Fibroblast of lung (primary cell): ENCODE measurements around the gene CD48.

ENCODE experiments used
- CTCF ChIP-seq, 2 donors: IDR thresholded peaks in 1 of 2; conservative IDR thresholded peaks in 1 of 2; 1 replicate in 1 of 2; 2 replicates in 1 of 2; pipeline ENCODE4 v1.5.1; 2011 to 2012; ENCODE audit warnings: low read length in 2 of 2, control low read depth in 1 of 2, inconsistent platforms in 1 of 2, low read depth in 1 of 2, mild to moderate bottlenecking in 1 of 2
- EZH2 ChIP-seq: IDR thresholded peaks from 2 replicates; pipeline ENCODE4 v1.5.1; 2012; ENCODE audit warnings: low read length, control low read depth, mild to moderate bottlenecking; ENCODE audit errors: missing control alignments

DNA sequence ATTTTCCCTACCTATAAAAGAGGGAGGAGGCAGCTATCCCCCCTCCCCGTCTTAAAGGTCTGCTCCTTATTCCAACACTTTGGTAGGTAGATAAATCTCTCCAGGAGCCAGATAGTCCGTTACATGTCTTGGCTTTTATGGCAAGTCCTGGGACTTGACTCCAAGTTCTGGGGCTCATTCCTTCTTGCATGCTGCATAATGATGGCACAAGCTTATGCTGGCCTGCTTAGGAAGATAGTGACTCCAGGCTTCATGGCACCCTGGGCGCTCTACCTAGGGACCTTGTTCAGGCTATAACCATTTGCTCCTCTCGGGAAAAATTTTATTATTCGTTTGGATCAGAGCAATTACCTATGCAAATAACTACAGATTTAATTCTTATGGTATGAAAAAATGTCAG is 68.5 kb downstream of the CD48 start:
- TF ChIP-seq CTCF (conservative IDR thresholded peaks at IDR 0.05 in 1 of 2, IDR thresholded peaks at IDR 0.05 in 1 of 2; ENCODE audit: low read depth in 1 of 2, low read length in 2 of 2): no peak
- TF ChIP-seq EZH2: no peak
